SIG-M5 (cell line): ENCODE results near the gene TMEM150C.
"Not testable (repeated sequence)": the region's sequence is repeated elsewhere in the genome, so short reads cannot be mapped to it uniquely, and the experiment has no call there.

Source experiments
- DNase-seq: peaks from one replicate; lab custom pipeline; 2025; lab: John Stamatoyannopoulos, UW

Gene TMEM150C

DNA sequence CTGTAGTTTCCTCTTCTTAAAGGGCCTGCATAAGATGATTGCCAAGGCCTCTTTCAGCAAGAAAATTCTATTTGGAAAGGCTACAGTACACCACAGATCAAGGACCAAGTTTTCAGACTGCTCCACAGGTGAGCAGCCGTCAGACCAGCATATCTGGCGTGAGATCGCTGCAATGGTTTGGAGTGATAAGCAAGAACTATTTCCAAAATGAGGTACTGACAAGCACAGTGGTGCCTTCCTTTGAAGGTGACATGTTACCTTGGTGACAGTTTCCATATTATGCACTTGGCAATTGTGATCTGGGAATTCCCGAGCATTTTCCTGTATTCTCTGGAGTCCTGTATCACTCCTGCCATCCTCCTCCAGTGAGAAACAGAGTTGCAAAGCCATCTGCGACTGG, 7.3 kb upstream of the TMEM150C start:
- no peak for DNase-seq

GRCh38 chr4:82567444-82567843, 5.7 kb upstream of the TMEM150C start:
- no peak for DNase-seq

DNA sequence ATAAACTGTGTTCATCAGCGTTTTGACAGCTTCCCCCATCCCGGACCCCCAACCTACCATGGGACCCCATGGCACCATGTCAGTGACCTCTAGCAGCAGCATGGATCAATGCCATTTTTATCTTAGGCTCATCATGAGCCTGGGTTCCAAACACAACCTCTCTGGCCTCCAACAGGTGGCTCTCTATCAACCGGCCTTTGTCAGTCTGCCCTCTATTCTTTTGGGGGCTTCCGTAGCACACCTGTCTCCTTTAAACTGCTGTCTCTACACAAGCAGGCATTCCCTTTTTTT, 721 bp upstream of the TMEM150C start:
- DNase-seq: no peak

- no peak for DNase-seq
These were observed 669 bp downstream of the TMEM150C start for GRCh38 chr4:82560853-82561785.

DNA sequence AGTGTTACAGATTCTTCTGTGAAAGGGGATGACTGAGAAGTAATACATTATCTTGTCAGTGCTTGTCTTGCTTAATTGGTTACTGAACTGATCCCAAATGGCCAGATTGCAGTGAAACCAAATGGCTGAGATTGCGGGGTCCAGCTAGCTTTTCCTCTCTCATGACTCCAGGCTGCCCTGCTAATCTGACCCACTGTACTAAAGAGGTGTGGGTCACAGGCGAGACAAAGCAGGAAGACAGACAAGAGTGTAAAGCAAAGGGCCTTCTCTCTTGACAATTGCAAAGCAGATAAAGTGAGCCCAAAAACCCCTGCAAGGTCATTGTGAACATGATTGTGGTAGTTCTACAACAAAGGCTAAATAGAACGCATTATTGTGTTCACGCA, 2.1 kb downstream of the TMEM150C start:
- DNase-seq: no peak

DNA sequence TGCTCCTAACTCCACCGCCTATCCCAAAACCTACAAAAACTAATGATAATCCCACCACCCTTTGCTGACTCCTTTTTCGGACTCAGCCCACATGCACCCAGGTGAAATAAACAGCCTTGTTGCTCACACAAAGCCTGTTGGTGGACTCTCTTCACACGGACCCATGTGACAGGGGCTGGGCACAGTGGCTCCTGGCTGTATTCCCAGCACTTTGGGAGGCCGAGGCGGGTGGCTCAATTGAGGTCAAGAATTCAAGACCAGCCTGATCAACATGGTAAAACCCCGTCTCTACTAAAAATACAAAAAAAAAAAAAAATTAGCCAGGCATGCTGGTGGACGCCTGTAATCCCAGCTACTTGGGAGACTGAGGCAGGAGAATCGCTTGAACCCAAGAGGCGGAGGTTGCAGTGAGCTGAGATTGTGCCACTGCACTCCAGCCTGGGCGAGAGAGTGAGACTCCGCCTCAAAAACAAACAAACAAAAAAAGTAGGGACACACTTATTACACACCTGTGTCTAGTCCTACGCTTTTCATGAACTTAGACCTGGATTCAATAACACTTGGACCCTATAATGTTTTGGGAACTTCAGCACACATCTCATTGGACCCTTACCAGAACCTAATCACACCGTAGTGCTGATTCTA, 2.6 kb downstream of the TMEM150C start:
- DNase-seq: not testable (repeated sequence)

DNA sequence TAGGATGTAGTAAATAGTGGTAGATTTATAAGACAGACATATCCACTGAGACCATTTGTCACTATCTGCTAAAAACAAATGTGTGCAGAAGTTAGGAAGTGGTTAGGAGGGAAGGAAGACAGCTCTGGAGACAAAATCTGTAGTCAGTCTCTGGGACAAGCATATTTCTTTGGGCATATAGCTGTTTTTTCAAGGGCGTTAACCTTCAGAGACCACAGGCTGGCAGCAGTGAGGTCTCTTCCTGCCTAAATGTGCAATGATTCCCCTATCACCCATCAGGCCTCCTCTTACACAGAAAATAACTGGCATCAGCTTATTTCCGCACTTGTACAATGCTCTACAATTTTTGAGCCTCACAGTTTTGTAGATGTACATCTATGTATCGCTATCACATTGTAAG, 6.5 kb downstream of the TMEM150C start:
- no peak for DNase-seq

DNA sequence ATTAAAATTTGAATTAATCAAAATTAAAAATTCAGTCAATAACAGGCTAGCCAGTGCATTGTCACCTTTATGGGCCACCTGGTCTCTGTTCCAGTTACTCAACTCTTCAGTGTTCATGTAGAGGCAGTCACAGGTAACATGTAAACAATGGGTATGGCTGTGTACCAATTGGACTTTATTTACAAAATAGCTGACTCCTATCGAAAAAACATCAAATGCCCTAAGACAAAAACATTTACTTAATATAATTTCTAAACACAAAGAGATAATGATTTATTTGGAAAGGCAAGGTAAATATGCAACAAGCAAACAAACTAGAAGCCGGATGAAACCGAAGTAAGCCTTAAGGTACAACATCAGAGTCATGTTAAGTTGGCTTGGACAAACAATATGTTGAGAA, 8.8 kb downstream of the TMEM150C start:
- DNase-seq: no peak

- no peak for DNase-seq
These were observed 10.1 kb downstream of the TMEM150C start for GRCh38 chr4:82551734-82552133.

GRCh38 chr4:82547850-82548249, 13.9 kb downstream of the TMEM150C start:
- DNase-seq: not testable (repeated sequence)

DNA sequence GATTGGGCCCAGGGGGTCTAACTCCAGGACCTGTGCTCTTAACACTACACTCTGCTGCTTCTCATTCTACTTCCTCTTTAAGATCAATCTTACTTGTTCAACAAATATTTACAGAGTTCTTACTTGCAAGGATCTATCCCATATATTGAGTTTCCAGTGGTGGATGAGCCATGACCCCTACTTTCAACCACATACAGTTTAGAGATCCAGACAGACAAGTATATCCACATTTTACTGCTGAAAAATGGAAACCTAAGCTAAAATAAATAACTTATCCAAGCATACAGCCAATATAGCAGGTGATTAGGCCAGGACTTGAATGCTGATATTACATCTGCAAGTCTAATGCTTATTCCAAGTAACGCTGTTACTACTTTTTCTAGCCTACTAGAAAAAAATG, 18.7 kb downstream of the TMEM150C start:
- no peak for DNase-seq

GRCh38 chr4:82542642-82543041, 19.1 kb downstream of the TMEM150C start:
- no peak for DNase-seq

DNA sequence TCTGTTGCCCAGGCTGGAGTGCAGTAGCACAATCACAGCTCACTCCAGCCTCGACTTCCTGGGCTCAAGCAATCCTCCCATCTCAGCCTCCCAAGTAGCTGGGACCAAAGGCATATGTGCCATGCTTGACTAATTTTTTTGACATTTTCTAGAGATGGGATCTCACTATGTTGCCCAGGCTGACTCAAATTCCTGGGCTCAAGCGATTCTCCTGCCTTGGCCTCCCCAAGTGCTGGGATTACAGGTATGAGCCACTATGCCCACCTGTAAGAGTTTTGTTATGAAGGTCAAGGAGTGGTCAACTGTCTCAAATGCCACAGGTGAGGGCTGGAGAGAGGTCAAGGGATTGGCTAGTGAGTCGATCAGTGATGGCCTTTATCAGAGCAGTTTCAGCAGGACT, 32.5 kb downstream of the TMEM150C start:
- DNase-seq: no peak

DNA sequence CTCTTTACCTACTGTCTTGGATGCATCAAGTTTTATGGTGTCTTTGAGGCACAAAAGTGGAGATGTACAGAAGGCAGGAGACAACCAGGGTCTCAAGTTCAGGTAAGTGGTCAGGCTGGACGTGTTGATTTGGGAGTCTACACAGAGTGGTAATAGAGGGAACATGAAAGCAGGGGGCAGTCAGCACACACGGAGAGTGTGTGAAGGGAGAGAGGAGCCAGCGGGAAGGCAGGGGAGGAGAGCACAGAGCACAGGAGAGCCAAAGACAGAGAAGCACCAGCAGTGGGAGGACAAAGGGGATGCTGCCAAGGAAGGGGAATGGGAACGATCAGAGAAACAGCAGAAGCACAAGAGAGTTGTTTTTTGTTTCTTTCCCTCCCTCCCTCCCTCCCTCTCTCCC, 32.9 kb downstream of the TMEM150C start:
- no peak for DNase-seq

- no peak for DNase-seq
These were observed 33.7 kb downstream of the TMEM150C start for GRCh38 chr4:82528074-82528473.

- DNase-seq: no peak
These were observed 36.4 kb downstream of the TMEM150C start for GRCh38 chr4:82525307-82525911.

DNA sequence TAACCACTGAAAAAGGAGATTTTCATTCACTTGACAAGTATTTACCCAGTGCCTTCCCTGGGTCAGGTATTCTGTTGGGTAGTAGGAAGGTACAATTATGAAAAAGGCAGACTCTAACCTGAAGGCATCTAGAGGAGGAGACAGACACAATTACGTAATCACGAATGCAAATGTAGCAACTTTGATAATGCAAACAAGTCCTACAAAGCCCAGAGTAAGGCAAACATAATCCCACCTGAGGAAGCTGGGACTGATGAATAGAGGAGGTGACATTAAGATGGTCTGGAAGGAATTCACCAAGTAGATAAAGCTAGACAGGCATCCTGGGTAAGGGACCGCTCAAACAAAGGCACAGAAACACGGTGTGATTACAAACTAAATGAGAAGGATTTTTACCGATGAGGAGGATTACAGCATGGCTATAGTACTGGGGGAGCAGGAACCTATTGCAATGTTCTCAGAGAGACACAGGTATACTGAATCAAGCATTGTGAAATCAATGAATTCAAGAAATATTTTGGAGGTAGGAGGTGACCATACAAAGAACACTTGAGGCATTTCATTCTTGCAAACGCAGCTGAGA, 37.1 kb downstream of the TMEM150C start:
- no peak for DNase-seq

DNA sequence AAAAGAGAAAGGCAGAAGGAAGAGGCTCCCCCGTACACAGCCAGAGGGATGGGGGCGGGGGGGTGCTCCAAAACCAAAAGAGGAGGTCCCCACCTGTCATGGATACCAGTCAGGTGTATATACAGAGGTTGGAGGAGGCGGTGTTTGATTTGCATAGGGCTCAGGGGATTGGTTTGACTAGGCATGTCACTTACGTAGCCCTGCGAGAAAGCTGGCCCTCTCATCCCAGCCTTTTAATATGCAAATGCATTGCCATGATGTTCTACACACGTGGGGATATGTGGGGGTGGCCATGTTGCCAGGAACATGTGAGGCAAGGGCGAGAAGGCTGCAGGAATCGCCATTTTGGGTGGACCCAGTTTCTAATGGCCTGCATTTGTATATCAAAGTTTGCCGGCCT, 38.6 kb downstream of the TMEM150C start:
- DNase-seq: no peak

DNA sequence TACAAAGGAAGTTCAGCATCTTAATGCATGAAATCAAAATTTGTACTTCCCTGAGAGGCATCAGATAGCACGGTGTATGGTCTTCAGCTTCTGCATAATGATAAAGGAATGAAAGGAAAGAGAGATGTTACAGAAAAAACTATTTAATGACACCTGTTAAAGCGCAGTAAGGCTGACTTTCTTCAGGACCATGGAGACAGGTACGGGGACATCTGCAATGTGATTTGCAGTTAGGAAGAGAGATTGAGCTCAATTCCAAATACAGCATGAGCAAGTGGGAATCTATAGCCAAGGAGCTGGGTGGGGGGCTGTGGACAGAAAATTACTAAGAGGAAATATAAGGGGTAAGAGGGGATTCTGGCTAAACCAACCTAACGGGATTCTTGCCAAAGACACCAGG, 39.3 kb downstream of the TMEM150C start:
- DNase-seq: no peak

DNA sequence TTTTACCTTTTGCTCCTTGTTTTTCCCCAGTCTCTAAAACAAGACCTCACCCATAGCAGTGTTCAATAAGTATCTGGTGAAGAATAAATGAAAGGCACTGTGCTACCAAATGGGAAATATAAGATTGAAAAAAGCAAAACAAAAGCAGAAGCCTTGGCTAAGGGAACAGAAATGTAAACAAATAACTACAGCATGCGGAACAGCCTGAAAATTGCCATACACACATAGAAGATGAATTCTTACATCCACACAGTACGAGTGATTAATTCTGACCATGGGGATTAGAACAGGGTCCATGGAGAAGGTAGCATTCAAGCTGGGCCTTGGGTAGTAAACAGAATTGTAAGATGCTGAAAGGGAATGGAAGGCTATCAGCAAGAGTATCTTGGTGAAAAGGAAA, 40.5 kb downstream of the TMEM150C start:
- DNase-seq: no peak

GRCh38 chr4:82519776-82520175, 42.0 kb downstream of the TMEM150C start:
- no peak for DNase-seq

GRCh38 chr4:82519072-82519471, 42.7 kb downstream of the TMEM150C start:
- no peak for DNase-seq

DNA sequence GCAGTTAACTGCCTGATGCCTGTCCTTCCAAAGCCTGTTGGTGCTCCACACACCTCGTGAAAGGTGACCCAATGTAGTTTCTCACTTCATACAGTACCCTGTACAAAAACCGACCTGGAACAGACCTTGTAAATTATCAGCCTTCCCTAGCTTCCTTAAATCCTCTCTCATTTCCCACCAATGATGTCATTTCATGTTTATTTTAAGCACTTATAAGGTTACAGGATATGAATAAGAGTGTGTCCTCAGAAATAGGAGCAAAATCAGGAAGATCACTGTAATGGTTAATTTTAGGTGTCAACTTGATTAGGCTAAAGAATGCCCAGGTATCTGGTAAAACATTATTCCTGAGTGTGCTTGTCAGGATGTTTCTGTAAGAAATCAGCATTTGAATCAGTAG, 44.7 kb downstream of the TMEM150C start:
- DNase-seq: no peak
